Tibial nerve (tissue), 4 donors: ENCODE results near the gene GGA1. TPM values are rescaled to one million over a fixed set of nuclear protein-coding genes. Genes with fewer than 3 reads are reported as not detected.
A peak's percentile ranks its signal among the peaks of the same experiment; 100 is the strongest.

ENCODE experiments used
- DNase-seq, 2 donors: peaks; one replicate each; pipeline ENCODE4 v3.0.0-alpha.2; 2019; ENCODE audit warnings: low spot score in 2 of 2
- H3K27ac ChIP-seq, 4 donors: fragments of 200-600 bp; sonication (generic) in 3 of 4; one replicate each; pipeline ENCODE4 v1.5.1; 2017 to 2019; ENCODE audit warnings: mild to moderate bottlenecking in 1 of 4
- H3K27me3 ChIP-seq, 2 donors: fragments of 200-600 bp; sonication (generic) in 1 of 2; one replicate each; pipeline versions ENCODE4 v1.5.1 to v1.6.0; 2017 to 2019
- H3K36me3 ChIP-seq, 3 donors: fragments of 200-600 bp; sonication (generic); one replicate each; pipeline ENCODE4 v1.5.1; 2018 to 2019
- H3K4me1 ChIP-seq, 4 donors: fragments of 200-600 bp; sonication (generic) in 3 of 4; one replicate each; pipeline ENCODE4 v1.5.1; 2017 to 2019
- H3K4me3 ChIP-seq, 4 donors: fragments of 200-600 bp; sonication (generic) in 3 of 4; one replicate each; pipeline ENCODE4 v1.5.1; 2017 to 2019; ENCODE audit warnings: mild to moderate bottlenecking in 1 of 4, moderate library complexity in 1 of 4
- H3K9me3 ChIP-seq, 4 donors: fragments of 200-600 bp; sonication (generic) in 3 of 4; one replicate each; pipeline ENCODE4 v1.5.1; 2017 to 2019
- EP300 ChIP-seq, 2 donors: sonication (generic); formaldehyde crosslinking; IDR thresholded peaks; one replicate each; pipeline ENCODE4 v1.6.1; 2017; ENCODE audit warnings: antibody characterized with exemption in 2 of 2, mild to moderate bottlenecking in 1 of 2
- POLR2A ChIP-seq, 2 donors: fragments of 450-650 bp; IDR thresholded peaks; one replicate each; pipeline ENCODE4 v1.6.1; 2017; ENCODE audit warnings: antibody characterized with exemption in 2 of 2, mild to moderate bottlenecking in 2 of 2, moderate library complexity in 2 of 2
- WGBS, 2 donors: methylation state at CpG; one replicate each; pipeline ENCODE4 v1.1.5; 2018; 5-methylcytosine and 5-hydroxymethylcytosine counted together
- total RNA-seq, 4 donors: library from RNA; depleted of rRNA; stranded (reverse); fragments of >200 nt; gene quantifications; one replicate each; pipeline ENCODE4 v1.1.0, GENCODE V29; 2016
- TF ChIP-seq, protein P1 (sequence below), 5 experiments: fragments of 200-600 bp in 3 of 5; fragments of 450-650 bp in 2 of 5; sonication (generic) in 3 of 5; IDR thresholded peaks; one replicate each; pipeline ENCODE4 v1.5.1; 2016 to 2019; ENCODE audit warnings: antibody characterized with exemption in 5 of 5, mild to moderate bottlenecking in 3 of 5, moderate library complexity in 2 of 5

Gene GGA1
- total RNA-seq, 4 donors from 2014 or later, result 66.3 to 99.0 (median 77.2) TPM

GRCh38 chr22:37561212-37562048, 47.2 kb upstream of the GGA1 start:
- H3K4me3 ChIP-seq, result peak overlapping the region; percentile 65 to 100 (median 95)
- peak; percentile 96 to 99 for DNase-seq
- peaks cover 0 to 72% (median 48%) of the 10 kb centered on the region in 4 donors for H3K4me1 ChIP-seq
- H3K9me3 ChIP-seq, result no peaks in the 10 kb centered on the region
- H3K27ac ChIP-seq, result peak overlapping the region; percentile 97 to 100 (median 100)
- peak; percentile 42 to 67 for TF ChIP-seq POLR2A (IDR thresholded peaks at IDR 0.05)
- TF ChIP-seq, protein P1, sequence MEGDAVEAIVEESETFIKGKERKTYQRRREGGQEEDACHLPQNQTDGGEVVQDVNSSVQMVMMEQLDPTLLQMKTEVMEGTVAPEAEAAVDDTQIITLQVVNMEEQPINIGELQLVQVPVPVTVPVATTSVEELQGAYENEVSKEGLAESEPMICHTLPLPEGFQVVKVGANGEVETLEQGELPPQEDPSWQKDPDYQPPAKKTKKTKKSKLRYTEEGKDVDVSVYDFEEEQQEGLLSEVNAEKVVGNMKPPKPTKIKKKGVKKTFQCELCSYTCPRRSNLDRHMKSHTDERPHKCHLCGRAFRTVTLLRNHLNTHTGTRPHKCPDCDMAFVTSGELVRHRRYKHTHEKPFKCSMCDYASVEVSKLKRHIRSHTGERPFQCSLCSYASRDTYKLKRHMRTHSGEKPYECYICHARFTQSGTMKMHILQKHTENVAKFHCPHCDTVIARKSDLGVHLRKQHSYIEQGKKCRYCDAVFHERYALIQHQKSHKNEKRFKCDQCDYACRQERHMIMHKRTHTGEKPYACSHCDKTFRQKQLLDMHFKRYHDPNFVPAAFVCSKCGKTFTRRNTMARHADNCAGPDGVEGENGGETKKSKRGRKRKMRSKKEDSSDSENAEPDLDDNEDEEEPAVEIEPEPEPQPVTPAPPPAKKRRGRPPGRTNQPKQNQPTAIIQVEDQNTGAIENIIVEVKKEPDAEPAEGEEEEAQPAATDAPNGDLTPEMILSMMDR (IDR thresholded peaks at IDR 0.05), result peak; percentile 79 to 94 (median 92)
- TF ChIP-seq EP300 (IDR thresholded peaks at IDR 0.05), result peak; percentile 78 to 91
- H3K36me3 ChIP-seq, result peaks cover 0 to 8% (median 0%) of the 10 kb centered on the region in 3 donors
- no peaks in the 10 kb centered on the region for H3K27me3 ChIP-seq
- WGBS, 2 donors, result 0 to 1% methylated on average over 47 to 56 of the region's 56 CpGs

DNA sequence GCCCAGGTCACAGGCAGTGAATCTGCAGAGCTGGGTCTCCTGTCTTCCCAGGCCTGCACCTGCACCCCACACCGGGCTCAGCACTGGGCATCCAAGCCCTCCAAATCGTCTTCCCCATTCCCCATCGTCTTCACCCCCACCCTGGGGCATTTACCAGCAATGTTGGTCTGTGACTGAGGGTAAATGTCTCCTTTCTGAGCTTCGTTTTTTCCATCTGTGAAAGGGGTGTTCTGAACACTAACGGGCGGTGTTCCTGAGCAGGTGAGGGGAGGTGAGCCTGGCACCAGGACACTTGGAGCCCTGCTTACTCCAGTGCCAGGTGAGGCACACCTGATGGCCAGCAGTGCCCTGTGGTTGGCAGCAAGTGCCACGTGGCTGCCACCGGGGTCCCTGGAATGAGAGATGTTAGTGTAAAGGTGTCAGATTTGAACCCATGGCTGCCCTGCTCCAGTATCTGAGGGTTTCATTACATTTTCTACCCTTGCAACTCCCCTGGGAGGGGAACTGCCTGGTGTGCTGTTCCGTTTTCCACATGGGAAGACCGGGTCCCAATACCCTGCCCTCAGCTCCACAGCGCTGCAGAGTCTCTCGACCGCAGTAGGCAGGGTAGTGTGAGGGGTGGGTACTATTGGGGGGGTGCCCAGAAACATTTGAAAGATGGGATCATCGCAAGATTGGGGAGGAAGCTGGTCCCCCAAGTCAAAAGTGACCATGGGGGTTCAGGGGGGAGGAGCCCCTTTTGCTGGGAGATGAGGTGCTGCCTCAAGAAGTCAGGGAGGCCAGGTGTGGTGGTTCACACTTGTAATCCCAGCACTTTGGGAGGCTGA, 46.4 kb upstream of the GGA1 start:
- Histone ChIP-seq H3K9me3 (no peaks in the 10 kb centered on the region), H3K36me3 (peaks cover 0 to 15% (median 0%) of the 10 kb centered on the region in 3 donors), H3K27ac (peak overlapping the region; percentile 97 to 100 (median 100)), H3K4me1 (peaks cover 6 to 72% (median 55%) of the 10 kb centered on the region in 4 donors), H3K27me3 (no peaks in the 10 kb centered on the region), H3K4me3 (peak overlapping the region; percentile 65 to 100 (median 95))
- no peak for DNase-seq
- WGBS, 2 donors, result 53 to 58% methylated on average over 13 to 14 of the region's 14 CpGs
- TF ChIP-seq EP300 (IDR thresholded peaks at IDR 0.05) (no peak), POLR2A (IDR thresholded peaks at IDR 0.05) (no peak)
- TF ChIP-seq, protein P1 (IDR thresholded peaks at IDR 0.05), result no peak

DNA sequence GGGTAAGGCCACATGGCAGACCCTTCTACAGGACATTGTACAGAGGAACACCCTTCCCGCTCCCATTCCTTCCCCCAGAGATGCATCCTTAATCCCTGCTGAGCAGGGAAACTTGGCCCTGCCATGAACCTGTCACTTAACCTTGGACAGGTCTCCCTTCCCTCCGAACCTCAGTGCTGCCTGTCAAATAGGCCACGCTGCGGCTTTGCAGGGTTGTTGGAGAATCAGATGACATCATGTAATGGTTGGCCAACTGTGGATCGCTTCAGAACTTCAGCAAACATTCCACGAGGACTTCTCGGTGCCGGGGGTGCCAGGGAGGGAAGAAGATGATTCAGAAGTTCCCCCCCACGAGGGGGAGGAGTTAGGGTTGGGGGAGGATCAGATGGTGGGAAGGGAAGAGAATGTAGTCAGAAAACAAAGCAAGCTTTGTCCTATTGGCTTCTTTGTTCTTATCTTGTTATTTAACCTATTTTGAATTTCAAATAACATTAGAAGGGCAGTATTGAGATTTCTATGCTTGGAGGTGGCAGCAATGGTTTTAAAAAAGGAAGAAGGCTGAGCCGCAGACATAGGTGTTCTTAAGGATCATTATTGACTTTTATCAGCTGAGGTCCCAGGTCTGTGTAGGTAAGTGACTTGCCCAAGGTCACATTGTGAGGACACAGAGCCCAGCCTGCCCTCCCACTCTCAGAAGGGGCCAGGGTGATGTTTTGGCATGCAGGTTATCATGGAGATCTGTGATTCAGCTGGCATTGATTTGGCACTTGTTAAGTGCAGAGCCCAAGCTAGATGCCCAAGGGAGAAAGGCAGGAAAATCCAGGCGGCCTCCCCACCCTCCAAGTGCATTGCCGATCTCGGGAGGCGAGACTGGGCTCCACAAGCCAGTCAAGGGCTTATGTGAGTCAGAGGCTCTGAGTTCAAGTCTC, 45.2 kb upstream of the GGA1 start:
- peak in 1 of 2 donors; percentile 90 for TF ChIP-seq EP300 (IDR thresholded peaks at IDR 0.05)
- TF ChIP-seq, protein P1 (IDR thresholded peaks at IDR 0.05), result peak in 1 of 5 experiments; percentile 12
- TF ChIP-seq POLR2A (IDR thresholded peaks at IDR 0.05), result no peak
- H3K27ac ChIP-seq, result peak overlapping the region; percentile 97 to 100 (median 100)
- H3K36me3 ChIP-seq, result peaks cover 0 to 25% (median 0%) of the 10 kb centered on the region in 3 donors
- peak overlapping the region in 1 of 4 donors; percentile 3 for H3K4me3 ChIP-seq
- no peaks in the 10 kb centered on the region for H3K9me3 ChIP-seq
- H3K27me3 ChIP-seq, result no peaks in the 10 kb centered on the region
- DNase-seq, result peak; percentile 68 to 87
- 20 to 22% methylated on average over 14 of the region's 14 CpGs for WGBS, 2 donors
- peaks cover 6 to 81% (median 64%) of the 10 kb centered on the region in 4 donors for H3K4me1 ChIP-seq

DNA sequence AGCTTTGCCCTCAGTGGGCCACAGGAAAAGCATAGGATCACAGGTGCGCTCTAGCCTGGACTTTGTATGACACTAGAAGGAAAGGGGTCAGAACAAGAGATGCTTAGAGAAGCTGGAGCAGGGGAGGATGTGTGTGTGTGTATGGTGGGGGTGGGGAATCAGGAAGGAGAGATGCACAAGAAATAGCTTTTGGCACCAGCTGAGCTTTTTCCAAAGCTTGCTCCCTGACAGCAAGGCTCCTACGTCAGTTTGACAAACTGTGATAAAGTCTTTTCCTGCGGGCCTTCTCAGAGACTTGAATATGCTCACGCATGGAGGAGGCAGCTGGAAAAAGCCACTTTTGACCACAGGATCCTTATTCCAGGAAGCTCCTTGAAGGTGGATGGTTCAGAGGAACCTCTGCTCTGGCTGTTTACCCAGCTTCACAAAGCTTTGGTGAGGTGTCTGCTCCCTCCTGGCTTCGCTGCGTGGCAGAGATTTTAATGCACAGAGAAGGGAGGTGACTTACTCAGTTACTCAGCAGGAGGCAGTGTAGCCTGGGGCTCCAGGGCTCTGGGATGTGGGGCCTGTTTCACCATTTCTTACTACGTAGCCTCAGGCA, 44.4 kb upstream of the GGA1 start:
- Histone ChIP-seq H3K4me1 (peaks cover 6 to 89% (median 70%) of the 10 kb centered on the region in 4 donors), H3K27me3 (no peaks in the 10 kb centered on the region), H3K36me3 (peaks cover 0 to 31% (median 0%) of the 10 kb centered on the region in 3 donors), H3K9me3 (no peaks in the 10 kb centered on the region), H3K27ac (peak overlapping the region; percentile 97 to 100 (median 100)), H3K4me3 (peak overlapping the region in 1 of 4 donors; percentile 3)
- TF ChIP-seq, protein P1 (IDR thresholded peaks at IDR 0.05), result no peak
- peak in 1 of 2 donors; percentile 45 for TF ChIP-seq EP300 (IDR thresholded peaks at IDR 0.05)
- WGBS, 2 donors, result 34 to 40% methylated on average over 7 of the region's 7 CpGs
- DNase-seq, result no peak
